Upper lobe of left lung (tissue), 4 donors: ENCODE data around the gene NARF.

Source experiments
- POLR2A ChIP-seq, 4 donors: fragments of 450-650 bp; IDR thresholded peaks; one replicate each; pipeline ENCODE4 v1.5.1; 2016 to 2017; ENCODE audit warnings: antibody characterized with exemption in 4 of 4, mild to moderate bottlenecking in 2 of 4
- TF ChIP-seq, protein P1 (sequence below), 6 experiments: fragments of 450-650 bp in 4 of 6; fragments of 200-600 bp in 2 of 6; sonication (generic) in 2 of 6; IDR thresholded peaks; one replicate each; pipeline ENCODE4 v1.5.1; 2016 to 2019; ENCODE audit warnings: antibody characterized with exemption in 6 of 6

GRCh38 chr17:82411396-82412053, 47.0 kb upstream of the NARF start:
- TF ChIP-seq, protein P1, sequence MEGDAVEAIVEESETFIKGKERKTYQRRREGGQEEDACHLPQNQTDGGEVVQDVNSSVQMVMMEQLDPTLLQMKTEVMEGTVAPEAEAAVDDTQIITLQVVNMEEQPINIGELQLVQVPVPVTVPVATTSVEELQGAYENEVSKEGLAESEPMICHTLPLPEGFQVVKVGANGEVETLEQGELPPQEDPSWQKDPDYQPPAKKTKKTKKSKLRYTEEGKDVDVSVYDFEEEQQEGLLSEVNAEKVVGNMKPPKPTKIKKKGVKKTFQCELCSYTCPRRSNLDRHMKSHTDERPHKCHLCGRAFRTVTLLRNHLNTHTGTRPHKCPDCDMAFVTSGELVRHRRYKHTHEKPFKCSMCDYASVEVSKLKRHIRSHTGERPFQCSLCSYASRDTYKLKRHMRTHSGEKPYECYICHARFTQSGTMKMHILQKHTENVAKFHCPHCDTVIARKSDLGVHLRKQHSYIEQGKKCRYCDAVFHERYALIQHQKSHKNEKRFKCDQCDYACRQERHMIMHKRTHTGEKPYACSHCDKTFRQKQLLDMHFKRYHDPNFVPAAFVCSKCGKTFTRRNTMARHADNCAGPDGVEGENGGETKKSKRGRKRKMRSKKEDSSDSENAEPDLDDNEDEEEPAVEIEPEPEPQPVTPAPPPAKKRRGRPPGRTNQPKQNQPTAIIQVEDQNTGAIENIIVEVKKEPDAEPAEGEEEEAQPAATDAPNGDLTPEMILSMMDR (IDR thresholded peaks at IDR 0.05), result no peak
- TF ChIP-seq POLR2A (IDR thresholded peaks at IDR 0.05), result no peak
